Chondrocyte (in vitro differentiated cells): Measurements from ENCODE around the gene FGF12. TPM values are rescaled to one million over a fixed set of nuclear protein-coding genes. Genes with fewer than 3 reads are reported as not detected.

Experiments
- DNase-seq: peaks from one replicate; pipeline ENCODE4 v3.0.0; 2021; ENCODE audit warnings: mixed read lengths, low spot score
- H3K27ac Mint-ChIP-seq: one replicate; pipeline ENCODE4 v1.8.0; 2021; ENCODE audit warnings: mild to moderate bottlenecking, moderate library complexity, mixed read lengths; ENCODE audit not compliant: unreplicated experiment
- H3K27me3 Mint-ChIP-seq: 2 replicates; pipeline ENCODE4 v1.8.0; 2021; ENCODE audit warnings: low read depth, mixed read lengths
- H3K36me3 Mint-ChIP-seq: 2 replicates; pipeline ENCODE4 v1.8.0; 2021; ENCODE audit warnings: low read depth, mixed read lengths
- H3K4me1 Mint-ChIP-seq: 2 replicates; pipeline ENCODE4 v1.8.0; 2021; ENCODE audit warnings: low read depth, mild to moderate bottlenecking, mixed read lengths
- H3K4me3 Mint-ChIP-seq: one replicate; pipeline ENCODE4 v1.8.0; 2021; ENCODE audit warnings: mild to moderate bottlenecking, moderate library complexity, mixed read lengths; ENCODE audit not compliant: unreplicated experiment
- H3K9me3 Mint-ChIP-seq: 2 replicates; pipeline ENCODE4 v1.8.0; 2021; ENCODE audit warnings: low read depth, mixed read lengths
- CTCF ChIP-seq: fragments of 200-600 bp; sonication (generic); IDR thresholded peaks from 2 replicates; pipeline ENCODE4 v1.5.0; 2021; ENCODE audit warnings: antibody characterized with exemption, mild to moderate bottlenecking, moderate library complexity
- total RNA-seq: library from RNA; stranded (reverse); gene quantifications from 3 replicates; pipeline ENCODE4 v1.2.1, GENCODE V29; 2021

Gene FGF12
- total RNA-seq, 1 donor from 2014 or later: 0.15 TPM

- peaks cover 40% of the 10 kb centered on the region for H3K27me3 Mint-ChIP-seq
- no peak for DNase-seq
- H3K27ac Mint-ChIP-seq: no peak overlapping the region
- no peaks in the 10 kb centered on the region for H3K4me1 Mint-ChIP-seq
- H3K4me3 Mint-ChIP-seq: no peak overlapping the region
- no peaks in the 10 kb centered on the region for H3K9me3 Mint-ChIP-seq
- no peaks in the 10 kb centered on the region for H3K36me3 Mint-ChIP-seq
- TF ChIP-seq CTCF: peak; percentile 98
Observed at GRCh38 chr3:192444096-192444790, 283.1 kb downstream of the FGF12 start.

GRCh38 chr3:192435241-192435640 is 292.1 kb downstream of the FGF12 start:
- H3K27me3 Mint-ChIP-seq: peaks cover 28% of the 10 kb centered on the region
- no peak overlapping the region for H3K4me3 Mint-ChIP-seq
- no peak for TF ChIP-seq CTCF
- H3K27ac Mint-ChIP-seq: no peak overlapping the region
- H3K4me1 Mint-ChIP-seq: no peaks in the 10 kb centered on the region
- no peaks in the 10 kb centered on the region for H3K9me3 Mint-ChIP-seq
- DNase-seq: no peak
- no peaks in the 10 kb centered on the region for H3K36me3 Mint-ChIP-seq

- Mint-ChIP-seq H3K27me3 (peaks cover 28% of the 10 kb centered on the region), H3K4me1 (no peaks in the 10 kb centered on the region), H3K9me3 (no peaks in the 10 kb centered on the region), H3K4me3 (no peak overlapping the region), H3K36me3 (no peaks in the 10 kb centered on the region), H3K27ac (no peak overlapping the region)
- DNase-seq: no peak
- TF ChIP-seq CTCF: no peak
Observed at GRCh38 chr3:192434186-192434585, 293.2 kb downstream of the FGF12 start.

- no peak for DNase-seq
- no peaks in the 10 kb centered on the region for H3K36me3 Mint-ChIP-seq
- H3K27ac Mint-ChIP-seq: no peak overlapping the region
- H3K4me1 Mint-ChIP-seq: no peaks in the 10 kb centered on the region
- TF ChIP-seq CTCF: no peak
- no peak overlapping the region for H3K4me3 Mint-ChIP-seq
- H3K27me3 Mint-ChIP-seq: peaks cover 27% of the 10 kb centered on the region
- H3K9me3 Mint-ChIP-seq: no peaks in the 10 kb centered on the region
Observed at GRCh38 chr3:192433704-192434103, 293.6 kb downstream of the FGF12 start.

- H3K4me3 Mint-ChIP-seq: no peak overlapping the region
- peak; percentile 58 for TF ChIP-seq CTCF
- peaks cover 16% of the 10 kb centered on the region for H3K27me3 Mint-ChIP-seq
- DNase-seq: no peak
- no peaks in the 10 kb centered on the region for H3K9me3 Mint-ChIP-seq
- H3K27ac Mint-ChIP-seq: no peak overlapping the region
- no peaks in the 10 kb centered on the region for H3K36me3 Mint-ChIP-seq
- no peaks in the 10 kb centered on the region for H3K4me1 Mint-ChIP-seq
Observed at GRCh38 chr3:192422997-192423342, 304.4 kb downstream of the FGF12 start.
